GM18867 (cell line): Measurements from ENCODE around the gene SKI.
"Not testable (repeated sequence)": the region's sequence is repeated elsewhere in the genome, so short reads cannot be mapped to it uniquely, and the experiment has no call there.

ENCODE experiments used
- ATAC-seq: cut with Tn5 transposase; IDR thresholded peaks from one replicate; pipeline ENCODE4 v1.9.1; 2021; ENCODE audit warnings: mild to moderate bottlenecking, moderate library complexity; ENCODE audit not compliant: unreplicated experiment

Gene SKI

DNA sequence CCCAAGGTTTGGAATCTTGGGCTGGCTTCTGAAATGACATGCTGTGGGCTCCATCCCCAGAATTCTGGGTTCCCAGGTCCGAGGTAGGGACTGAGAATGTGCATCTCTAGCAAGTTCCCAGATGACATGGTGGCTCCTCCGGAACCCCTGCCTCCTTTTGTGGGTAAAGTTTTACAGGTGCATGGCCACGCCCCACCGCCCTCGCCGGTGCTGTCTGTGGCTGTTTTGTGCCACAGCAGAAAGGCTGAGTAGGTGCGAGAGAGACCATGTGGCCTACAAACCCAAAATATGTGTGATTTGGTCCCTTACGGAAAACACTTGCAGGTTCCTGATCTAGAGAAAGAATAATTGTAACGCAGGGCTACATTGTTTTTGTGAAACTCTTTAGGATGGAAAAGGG lies 30.9 kb downstream of the SKI start:
- no peak for ATAC-seq

DNA sequence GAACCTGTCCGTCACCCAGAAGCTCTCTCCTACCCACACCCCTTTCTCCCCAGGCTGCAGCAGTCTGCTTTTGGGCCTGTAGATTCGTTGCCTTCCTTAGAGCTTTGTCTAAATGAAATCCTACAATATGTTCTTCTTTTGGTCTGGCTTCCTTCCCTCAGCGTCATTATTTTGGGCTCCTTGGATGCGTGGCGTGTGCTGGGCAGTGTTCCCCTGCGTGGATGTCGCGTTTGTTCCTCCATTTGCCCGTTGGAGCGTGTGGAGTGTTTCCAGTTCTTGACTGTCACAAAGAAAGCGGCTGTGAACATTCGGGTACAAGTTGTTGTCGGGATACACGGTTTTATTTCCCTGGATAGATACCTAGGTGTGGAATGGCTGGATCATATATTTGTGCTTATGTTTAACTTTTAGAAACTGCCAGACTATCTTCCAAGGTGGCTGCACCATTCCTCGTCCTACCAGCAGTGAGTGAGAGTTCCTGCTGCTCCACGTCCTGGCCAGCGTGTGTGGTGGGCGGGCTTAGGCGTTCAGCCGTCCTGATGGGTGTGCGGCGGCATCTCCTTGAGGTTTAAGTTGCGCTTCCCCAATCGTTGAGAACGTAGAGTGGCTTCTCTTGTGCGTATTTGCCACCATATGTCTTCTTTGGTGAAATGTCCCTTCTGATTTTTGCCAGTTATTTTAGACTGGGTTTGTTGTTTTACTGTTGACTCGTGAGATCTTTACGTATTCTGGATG lies 31.7 kb downstream of the SKI start:
- no peak for ATAC-seq

DNA sequence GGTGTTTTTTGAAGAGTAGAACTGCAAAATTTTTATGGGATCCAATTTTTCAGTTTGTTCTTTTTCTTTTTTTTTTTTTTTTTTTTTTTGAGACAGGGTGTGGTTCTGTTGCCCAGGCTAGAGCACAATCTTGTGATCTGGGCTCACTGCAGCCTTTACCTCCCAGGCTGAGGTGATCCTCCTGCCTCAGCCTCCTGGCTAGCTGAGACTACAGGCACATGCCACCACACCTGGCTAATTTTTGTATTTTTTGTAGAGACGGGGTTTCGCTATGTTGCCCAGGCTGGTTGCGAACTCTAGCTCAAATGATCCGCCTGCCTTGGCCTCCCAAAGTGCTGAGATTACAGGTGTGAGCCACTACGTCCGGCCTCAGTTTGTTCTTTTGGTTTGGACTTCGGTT lies 32.4 kb downstream of the SKI start:
- ATAC-seq = not testable (repeated sequence)

DNA sequence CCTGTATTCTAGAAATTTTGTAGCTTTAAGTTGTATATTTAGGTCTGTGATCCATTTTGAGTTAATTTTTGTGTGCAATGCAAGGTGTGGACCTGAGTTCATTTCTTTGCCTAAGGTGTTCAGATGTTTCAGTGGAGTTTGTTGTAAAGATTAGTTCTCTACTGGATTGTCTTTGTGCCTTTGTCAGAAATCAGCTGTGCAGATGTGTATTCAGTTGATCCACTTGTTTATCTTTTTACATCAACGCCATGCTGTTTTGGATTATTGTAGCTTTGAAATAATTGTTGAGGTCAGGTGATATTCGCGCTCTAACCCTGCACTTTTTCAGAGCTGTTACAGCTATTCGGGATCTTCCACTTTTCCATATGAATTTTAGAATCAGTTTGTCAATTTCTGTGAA lies 32.8 kb downstream of the SKI start:
- ATAC-seq = no peak

DNA sequence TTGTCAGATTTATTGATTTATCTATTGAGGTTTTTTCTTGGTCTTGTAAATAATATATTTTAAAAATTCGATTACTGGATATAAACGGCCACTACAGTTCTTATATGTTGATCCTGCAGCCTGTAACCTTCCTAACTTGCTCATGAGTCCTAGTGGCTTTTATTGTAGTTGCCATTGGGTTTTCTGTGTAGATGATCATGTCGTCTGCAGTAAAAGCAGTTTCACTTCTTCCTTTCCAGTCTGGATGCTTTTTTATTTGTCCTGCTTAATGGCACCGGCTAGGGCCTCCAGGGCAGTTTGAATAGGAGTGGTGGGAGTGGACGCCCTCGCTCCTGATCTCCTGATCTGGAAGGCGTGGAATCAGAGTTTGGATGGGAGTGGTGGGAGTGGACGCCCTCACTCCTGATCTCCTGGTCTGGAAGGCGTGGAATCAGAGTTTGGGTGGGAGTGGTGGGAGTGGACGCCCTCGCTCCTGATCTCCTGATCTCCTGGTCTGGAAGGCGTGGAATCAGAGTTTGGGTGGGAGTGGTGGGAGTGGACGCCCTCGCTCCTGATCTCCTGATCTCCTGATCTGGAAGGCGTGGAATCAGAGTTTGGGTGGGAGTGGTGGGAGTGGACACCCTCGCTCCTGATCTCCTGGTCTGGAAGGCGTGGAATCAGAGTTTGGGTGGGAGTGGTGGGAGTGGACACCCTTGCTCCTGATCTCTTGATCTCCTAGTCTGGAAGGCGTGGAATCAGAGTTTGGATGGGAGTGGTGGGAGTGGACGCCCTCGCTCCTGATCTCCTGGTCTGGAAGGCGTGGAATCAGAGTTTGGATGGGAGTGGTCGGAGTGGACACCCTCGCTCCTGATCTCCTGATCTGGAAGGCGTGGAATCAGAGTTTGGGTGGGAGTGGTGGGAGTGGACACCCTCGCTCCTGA lies 33.6 kb downstream of the SKI start:
- ATAC-seq = not testable (repeated sequence)

DNA sequence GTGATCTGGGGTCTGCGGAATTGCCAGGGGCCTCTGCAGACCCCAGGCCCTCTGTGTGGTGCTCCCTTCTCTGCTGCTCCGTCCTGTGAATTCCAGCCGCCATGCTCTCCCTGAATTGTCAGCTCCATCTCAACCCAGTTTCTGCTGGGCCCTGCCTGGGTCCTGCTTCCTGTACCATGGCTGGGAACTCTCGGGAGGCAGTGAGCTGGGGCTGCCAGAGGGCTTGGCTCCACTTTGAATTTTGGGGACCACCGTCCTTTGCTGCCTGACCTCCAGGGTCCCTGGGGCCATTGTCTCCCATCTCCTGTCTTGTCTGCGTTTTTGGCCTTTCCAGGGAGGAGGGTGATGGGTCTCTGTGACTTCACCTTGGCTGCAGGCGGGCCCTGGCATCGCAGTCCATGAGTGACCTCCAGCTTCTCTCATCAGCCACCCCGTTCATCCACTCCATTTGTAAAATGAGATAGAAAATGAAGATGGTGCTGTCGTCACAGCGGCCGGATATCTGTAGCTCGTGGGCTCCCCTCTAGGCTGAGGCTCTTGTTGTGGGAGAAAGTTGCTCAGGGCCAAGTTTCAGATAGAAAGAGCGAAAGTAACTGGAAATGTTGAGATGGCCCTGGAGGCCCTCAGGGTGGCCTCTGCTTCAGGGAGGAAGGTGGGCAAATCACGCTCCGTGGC lies 38.3 kb downstream of the SKI start:
- no peak for ATAC-seq

DNA sequence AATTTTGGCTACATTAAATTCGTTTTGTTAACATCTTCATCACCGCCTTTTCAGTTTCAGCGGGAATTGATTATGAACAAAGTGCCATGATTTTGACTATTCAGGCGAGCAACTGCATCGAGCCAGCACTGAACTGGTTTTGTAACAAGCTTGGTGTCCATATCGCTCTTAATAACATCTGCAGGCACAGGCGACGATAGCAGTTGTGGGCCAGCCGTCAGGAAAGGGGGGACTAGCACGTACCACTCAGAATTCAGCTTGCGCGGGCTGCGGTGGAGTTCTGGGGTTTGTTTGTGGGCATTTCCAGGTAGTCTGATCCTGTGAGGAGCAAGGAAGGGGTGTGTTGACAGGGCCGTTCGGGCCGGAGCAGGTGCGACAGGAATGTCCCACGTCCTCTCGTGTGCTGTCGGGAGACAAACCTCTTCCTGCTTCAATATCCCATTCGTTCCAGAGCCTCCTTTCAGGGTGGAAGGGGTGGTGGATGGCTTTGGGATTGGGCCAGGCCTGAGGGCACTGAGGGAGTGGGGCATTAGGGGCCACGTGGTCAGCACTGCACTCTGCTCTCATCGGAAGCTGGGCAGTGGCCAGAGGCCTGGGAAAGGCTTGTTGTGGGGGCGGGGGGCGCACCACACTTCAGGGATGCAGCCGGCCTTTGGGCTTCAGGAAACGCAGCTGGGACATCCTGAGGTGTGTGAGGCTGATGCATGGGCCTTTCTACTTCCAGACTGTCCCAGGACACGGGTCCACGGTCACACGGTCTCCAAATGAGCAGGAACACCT lies 39.1 kb downstream of the SKI start:
- no peak for ATAC-seq

DNA sequence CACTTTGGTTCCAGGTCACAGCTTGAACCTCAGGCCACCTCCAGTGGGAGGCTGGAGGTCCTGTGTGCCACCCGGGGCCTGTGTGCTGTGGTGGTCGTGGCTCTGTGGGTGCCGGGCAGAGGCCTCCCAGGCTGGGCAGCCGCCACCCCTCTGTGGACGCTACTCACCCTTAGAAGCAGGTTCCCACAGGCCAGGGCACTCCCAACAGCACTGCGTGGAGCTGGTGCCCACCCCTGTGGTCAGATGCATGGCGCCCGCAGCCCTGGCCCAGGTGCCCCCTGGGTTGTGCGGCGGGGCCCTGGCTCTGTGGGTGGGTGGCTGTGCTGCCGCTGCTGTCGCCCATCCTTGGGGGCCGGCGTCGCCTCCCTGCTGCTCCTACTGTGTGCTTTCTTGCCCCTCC lies 39.7 kb downstream of the SKI start:
- ATAC-seq = no peak

DNA sequence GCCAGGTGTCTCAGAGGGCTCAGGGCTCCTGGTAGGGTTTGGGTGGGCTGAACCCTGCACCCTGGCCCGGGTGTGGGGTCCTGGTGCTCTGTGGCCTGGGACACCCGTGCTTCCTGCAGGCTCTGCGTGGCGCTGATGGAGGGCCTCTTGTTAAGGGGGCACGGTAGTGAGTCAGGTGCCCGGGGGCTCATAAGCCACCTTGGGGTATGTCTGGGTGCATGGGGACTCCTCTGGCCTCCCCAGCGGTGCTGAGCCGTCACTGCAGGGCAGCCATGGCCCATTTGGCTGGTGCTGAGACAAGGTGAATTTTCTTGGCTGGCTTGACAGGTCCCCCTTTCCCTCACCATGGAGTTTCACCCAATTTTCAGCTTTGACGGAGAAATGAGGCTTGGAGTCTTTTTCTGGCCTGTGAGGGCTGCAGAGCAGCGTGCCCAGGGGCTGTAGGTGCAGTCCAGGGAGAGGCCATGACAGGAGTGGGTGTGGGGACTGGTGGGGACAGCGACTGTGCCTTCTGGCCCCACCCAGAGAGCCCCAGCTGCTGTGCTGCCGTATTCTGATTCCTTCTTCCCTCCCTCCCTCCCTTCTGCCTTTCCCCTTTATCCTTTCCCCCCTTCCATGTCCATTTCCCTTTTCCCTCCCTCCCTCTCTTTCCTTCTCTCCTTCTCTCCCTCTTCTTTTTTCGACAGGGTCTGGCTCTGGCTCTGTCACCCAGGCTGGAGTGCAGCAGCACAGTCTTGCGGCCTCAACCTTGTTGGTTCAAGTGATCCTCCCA lies 40.4 kb downstream of the SKI start:
- ATAC-seq = no peak

DNA sequence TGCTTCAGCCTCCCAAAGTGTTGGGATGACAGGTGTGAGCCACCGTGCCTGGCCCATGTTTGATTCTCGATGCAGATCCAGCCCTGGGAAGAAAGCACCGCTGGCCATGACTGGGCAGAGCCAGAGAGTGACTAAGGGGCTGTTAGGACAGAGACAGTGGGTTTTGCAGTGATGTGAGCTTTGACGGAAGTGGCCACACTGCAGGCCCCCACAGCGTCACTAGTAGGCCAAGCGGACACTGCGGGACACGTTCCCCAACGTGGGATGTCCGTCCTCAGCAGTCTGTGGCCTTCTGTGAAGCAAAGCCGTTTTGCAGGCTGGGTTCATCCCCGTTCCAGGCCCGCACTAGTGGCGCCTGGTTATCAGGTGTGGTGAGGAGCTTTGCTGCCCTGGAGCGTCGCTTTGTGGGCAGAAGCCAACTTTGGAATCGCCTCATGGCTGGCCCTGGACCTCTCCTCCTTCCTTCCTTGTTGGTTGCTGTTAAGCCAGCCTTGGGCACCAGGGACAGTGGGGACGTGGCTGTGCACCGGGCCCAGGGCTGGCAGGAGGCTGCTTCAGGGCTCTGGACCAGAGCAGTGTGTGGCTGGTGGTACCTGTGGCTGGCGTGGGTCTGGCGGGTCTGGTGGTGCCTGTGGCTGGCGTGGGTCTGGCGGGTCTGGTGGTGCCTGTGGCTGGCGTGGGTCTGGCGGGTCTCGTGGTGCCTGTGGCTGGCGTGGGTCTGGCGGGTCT lies 41.2 kb downstream of the SKI start:
- no peak for ATAC-seq

DNA sequence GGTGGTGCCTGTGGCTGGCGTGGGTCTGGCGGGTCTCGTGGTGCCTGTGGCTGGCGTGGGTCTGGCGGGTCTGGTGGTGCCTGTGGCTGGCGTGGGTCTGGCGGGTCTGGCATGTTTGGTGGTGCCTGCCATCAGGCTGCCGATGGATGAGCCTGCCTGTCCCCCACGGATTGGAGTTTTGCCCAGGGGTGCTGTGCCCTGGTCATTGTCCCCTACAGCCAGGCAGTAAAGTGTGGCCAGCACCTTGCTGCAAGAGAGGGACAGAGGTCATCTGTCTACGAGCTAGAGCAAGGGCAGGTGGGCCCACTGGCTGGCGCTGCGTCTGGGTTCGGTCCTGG lies 41.8 kb downstream of the SKI start:
- ATAC-seq = no peak

DNA sequence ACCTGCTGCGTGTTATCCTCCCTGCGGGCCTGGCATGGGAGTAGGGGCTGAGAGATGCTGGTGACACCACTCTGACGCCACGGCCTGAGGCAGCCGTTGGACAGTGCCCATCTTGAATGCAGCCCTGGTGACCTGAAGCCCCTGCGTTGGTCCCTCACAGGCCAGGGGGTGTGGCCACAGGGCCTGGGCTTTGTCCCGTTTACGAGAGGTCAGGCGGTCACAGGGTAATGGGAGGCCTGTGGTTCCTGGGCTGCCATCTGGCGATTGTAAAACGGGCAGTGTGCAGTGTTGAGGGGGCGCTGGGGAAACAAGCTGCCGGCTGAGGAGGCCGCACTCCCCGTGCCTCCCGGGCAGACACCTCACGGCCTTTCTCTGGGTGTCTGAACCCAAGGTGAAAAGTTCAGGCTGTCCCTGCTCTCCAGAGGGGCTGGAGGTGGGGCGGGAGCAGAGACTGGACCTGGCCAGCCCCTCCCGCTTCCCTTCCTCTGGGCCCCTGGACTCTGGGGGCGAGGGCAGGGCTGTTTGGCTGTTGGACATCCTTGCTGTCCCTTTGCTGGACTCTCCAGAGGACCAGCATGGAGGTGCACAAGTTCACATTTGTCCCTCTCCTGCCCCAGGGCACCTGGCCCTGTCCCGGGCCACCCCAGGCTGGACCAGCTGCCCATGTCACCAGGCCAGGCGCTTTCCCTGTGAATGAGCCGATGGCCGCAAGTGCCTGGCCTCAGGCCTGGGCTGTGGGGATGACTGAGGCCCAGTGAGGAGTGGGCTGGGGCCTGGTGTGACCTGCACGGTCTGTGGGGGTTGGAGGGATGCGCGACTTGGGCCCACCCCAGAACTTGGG lies 42.4 kb downstream of the SKI start:
- ATAC-seq = no peak

DNA sequence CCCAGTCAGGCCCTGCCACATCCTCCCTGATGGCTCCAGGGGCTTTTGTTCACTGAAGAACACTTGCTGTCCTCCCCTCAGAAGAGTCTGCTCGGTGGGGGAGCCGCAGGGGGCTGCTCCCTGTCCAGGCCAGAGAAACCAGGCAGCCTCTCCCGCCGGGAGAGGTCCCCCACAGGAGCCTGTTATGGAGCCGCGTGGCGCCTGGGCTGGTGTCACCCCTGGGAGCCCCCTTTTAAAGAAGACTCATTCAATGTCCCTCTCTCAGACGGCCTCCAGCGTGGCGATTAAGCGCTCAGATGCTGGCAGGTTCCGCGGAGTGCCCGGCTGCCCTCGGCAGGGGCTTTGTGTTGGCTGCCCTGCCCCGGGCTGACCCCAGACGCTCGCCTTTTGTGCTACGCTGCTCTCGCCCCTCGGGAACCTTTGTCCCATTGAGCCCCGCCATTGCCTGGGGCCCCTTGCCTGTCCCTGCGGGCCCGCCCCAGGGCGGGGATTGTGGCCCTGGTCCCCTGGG lies 43.1 kb downstream of the SKI start:
- no peak for ATAC-seq

DNA sequence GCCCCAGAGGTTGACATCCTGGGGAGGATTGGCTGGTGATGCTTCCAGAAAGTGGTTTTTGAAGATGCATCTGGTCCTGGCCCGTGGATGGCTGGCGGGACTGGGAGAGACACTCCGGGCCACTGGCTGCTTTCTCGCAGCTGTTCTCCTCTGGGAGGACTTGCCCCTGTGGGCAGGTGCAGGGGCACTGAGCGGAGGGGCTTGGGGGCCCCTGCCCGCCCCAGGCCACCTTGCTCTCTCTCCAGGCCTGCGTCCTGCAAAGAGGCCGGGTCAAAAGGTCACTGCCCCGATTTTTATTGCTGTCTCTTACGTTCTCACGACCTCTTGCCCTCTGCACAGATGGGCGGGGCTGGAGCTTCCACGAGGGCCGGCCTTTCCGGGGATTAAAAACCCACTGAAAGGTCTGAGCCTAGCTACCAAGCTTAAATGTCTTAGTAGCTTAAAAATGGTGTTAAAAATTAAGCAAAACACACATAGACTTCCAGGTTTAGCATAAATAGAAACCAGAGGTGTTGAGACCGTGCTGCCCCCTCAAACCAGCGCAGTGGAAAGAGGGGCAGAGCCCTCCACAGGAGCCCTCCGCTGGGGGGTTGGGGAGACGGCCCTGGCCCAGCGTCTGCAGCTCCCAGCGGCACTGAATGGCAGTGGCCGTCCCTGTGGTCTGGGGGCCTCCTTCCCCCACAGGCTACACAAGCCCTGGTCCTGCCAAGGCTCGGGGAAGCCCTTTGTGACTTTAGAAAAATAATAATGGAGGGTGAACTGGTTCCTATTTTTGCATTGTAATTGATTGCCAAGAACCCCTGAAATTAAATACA lies 43.9 kb downstream of the SKI start:
- ATAC-seq = no peak

DNA sequence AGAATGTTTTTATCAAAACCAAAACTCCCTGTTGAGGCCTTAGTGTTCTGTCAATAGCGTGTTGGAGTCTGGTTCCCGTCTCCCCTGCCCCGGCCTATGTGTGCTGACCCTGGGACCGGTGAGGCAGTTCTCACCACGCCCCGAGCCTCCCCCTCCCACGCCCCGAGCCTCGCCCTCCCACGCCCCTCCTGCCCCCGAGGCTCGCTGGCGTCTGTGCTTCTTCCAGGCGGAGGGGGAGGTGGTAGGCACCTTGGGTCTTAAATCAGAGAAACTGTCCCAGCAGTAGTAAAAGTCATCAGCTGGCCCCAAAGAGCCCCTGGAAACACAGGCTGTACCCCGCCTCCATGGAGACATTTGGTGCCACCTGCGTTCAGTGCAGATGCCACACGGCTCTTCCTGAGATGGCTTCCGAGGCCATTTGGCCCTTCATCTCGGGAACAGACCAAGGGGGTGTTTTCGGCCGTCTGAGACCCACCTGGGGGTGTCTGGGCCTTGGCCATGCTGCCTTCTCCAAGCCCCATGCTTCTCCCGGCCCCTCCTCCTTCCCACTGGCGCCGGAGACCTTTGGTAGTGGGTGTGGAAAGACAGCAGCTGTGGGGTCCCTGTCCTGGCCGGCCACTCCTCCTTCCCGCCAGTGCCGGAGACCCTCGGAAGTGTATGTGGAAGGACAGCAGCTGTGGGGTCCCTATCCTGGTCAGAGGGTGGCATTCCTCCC lies 44.7 kb downstream of the SKI start:
- no peak for ATAC-seq

DNA sequence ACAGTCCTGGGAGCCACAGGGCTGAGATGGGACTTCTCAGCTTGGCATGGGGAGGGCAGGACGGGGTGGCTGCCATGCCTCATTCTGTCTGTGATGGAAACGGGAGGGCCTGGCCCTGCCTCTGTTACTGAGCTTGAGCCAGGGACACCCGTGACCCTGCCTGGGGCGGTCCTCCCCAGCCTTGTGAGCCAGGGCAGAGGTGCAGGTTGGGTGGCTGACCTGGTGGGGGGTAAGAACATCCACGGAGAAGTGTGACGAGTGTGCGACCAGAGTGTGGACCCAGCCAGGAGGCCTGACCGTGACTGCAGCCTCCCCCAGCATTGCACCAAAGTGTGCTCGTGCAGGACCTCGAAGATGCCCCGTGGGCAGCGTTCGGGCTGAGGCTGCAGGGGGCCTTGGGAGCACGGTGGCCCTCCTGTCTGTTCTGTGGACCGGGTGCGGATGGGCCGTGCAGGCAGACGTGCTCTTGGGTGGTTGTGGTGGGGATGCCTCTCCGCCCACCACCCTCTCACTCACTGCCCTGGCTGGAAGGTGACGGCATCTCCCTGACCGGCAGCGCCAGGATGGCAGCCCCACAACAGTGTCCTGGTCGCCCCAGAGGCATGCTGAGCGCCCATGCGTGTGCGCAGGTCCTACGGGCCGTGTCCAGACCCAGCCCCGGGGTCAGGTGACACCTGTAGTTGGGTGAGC lies 45.4 kb downstream of the SKI start:
- ATAC-seq = no peak
